ENCODE data around the gene RNASEH1. TPM values are rescaled to one million over a fixed set of nuclear protein-coding genes. Genes with fewer than 3 reads are reported as not detected.

RNASEH1 gene
- total and polyA plus RNA-seq, 10 of the 15 experiments (the other 5 are each of a cell fraction or from before 2014, with no cell fraction given) = 18.2 to 68.5 (median 28.2) TPM

DNA sequence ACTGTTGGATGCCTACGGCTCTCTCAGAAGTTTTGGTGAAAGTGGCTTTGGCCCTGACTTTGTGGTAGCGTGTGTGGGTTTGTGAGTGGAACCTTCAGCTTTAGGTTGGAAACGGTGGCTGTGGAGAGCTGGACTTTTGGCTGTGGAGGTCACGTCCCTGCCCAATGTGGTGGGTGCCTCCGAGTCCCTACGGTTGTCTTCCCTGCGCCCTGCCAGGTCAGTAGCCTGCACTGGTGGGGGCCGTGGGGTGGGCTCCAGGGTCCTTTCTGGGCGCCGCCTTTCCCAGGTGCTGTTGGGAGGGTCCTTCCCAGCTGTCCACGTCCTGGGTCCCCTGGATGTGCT is 47.9 kb upstream of the RNASEH1 start:
- Histone ChIP-seq H3K27me3 (replicated peaks in 1 of 2; ENCODE audit: control insufficient read depth in 2 of 2, insufficient read depth in 2 of 2, low read length in 1 of 2) (no peaks in the 10 kb centered on the region), H4K20me1 (ENCODE audit: control insufficient read depth, insufficient read depth) (no peaks in the 10 kb centered on the region), H3K79me2 (ENCODE audit: control insufficient read depth, insufficient read depth, low read length) (no peaks in the 10 kb centered on the region), H3K4me1 (ENCODE audit: control insufficient read depth, insufficient read depth, low read length) (peaks cover 10% of the 10 kb centered on the region), H3K27ac (ENCODE audit: control insufficient read depth, insufficient read depth) (no peak overlapping the region), H2AFZ (ENCODE audit: control insufficient read depth, low read depth, low read length) (no peak overlapping the region), H3K36me3 (ENCODE audit: control insufficient read depth in 2 of 2, insufficient read depth in 2 of 2, low read length in 1 of 2) (no peaks in the 10 kb centered on the region), H3K9me3 (replicated peaks; ENCODE audit: control insufficient read depth, insufficient read depth, low read length) (no peaks in the 10 kb centered on the region), H3K4me3 (no peak overlapping the region), H3K9ac (ENCODE audit: control insufficient read depth, insufficient read depth, low read length) (no peak overlapping the region), H3K4me2 (ENCODE audit: control insufficient read depth, insufficient read depth) (no peak overlapping the region)
- no peak for FAIRE-seq
- ChIA-PET SMC1A (ENCODE audit: uncharacterized antibody, unreplicated experiment) (interaction anchor here (0.5 to 1.3 kb wide), 3 partner anchors 18 to 59 kb away, joined by 3 to 4 read pairs (median 3); no protein-coding TSS in a partner anchor), RAD21 (ENCODE audit: unreplicated experiment) (no interaction called here), POLR2A (no interaction called here), CTCF (interaction anchor here (1.1 kb wide), 1 partner anchor 33 kb away, joined by 3 read pairs; no protein-coding TSS in a partner anchor)
- ATAC-seq = no peak
- no TSS peak for BruUV-seq (replicated peaks)
- no peak for DNase-seq (ENCODE audit: low read depth, low spot score)
- WGBS (ENCODE audit: insufficient coverage, insufficient replicate concordance, low lambda C conversion rate, missing lambda C conversion rate) = 98% methylated on average over 8 of the region's 11 CpGs
- intact Hi-C loops (cut with micrococcal nuclease; ENCODE audit: unreplicated experiment) = no loop called here
- in situ Hi-C loops (cut with MboI) = no loop called here
- TF ChIP-seq IKZF2 (IDR thresholded peaks at IDR 0.05) (no peak), TCF7 (IDR thresholded peaks at IDR 0.05; ENCODE audit: borderline replicate concordance) (no peak), FOXK2 (IDR thresholded peaks at IDR 0.05) (no peak), STAT3 (IDR thresholded peaks at IDR 0.05; ENCODE audit: low read depth, low read length) (no peak), SPI1 (IDR thresholded peaks at IDR 0.05; ENCODE audit: borderline replicate concordance, insufficient read depth, low read depth, low read length) (no peak), RAD21 (IDR thresholded peaks at IDR 0.05; ENCODE audit: insufficient read depth, low read depth, low read length) (no peak)
- TF ChIP-seq, protein P1, sequence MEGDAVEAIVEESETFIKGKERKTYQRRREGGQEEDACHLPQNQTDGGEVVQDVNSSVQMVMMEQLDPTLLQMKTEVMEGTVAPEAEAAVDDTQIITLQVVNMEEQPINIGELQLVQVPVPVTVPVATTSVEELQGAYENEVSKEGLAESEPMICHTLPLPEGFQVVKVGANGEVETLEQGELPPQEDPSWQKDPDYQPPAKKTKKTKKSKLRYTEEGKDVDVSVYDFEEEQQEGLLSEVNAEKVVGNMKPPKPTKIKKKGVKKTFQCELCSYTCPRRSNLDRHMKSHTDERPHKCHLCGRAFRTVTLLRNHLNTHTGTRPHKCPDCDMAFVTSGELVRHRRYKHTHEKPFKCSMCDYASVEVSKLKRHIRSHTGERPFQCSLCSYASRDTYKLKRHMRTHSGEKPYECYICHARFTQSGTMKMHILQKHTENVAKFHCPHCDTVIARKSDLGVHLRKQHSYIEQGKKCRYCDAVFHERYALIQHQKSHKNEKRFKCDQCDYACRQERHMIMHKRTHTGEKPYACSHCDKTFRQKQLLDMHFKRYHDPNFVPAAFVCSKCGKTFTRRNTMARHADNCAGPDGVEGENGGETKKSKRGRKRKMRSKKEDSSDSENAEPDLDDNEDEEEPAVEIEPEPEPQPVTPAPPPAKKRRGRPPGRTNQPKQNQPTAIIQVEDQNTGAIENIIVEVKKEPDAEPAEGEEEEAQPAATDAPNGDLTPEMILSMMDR (IDR thresholded peaks at IDR 0.05 in 2 of 3, conservative IDR thresholded peaks at IDR 0.05 in 1 of 3; ENCODE audit: control insufficient read depth in 2 of 3, extremely low read depth in 1 of 3, insufficient read depth in 1 of 3, low read depth in 3 of 3, low read length in 3 of 3) = no peak
- TF ChIP-seq, protein P2, sequence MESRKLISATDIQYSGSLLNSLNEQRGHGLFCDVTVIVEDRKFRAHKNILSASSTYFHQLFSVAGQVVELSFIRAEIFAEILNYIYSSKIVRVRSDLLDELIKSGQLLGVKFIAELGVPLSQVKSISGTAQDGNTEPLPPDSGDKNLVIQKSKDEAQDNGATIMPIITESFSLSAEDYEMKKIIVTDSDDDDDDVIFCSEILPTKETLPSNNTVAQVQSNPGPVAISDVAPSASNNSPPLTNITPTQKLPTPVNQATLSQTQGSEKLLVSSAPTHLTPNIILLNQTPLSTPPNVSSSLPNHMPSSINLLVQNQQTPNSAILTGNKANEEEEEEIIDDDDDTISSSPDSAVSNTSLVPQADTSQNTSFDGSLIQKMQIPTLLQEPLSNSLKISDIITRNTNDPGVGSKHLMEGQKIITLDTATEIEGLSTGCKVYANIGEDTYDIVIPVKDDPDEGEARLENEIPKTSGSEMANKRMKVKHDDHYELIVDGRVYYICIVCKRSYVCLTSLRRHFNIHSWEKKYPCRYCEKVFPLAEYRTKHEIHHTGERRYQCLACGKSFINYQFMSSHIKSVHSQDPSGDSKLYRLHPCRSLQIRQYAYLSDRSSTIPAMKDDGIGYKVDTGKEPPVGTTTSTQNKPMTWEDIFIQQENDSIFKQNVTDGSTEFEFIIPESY (IDR thresholded peaks at IDR 0.05) = no peak
